Activated CD4-positive, CD25-positive, alpha-beta regulatory T cell treated with anti-CD3 and anti-CD28 coated beads, Interleukin-2, amount 50 U/mL, for 72 hours (primary cell): ENCODE results near the gene MRM3.
"Not testable (repeated sequence)": the region's sequence is repeated elsewhere in the genome, so short reads cannot be mapped to it uniquely, and the experiment has no call there.

Source experiments
- DNase-seq: peaks from one replicate; pipeline ENCODE4 v3.0.0; 2021

Gene MRM3

GRCh38 chr17:797236-797840, 15.2 kb downstream of the MRM3 start:
- DNase-seq = no peak

GRCh38 chr17:798246-798645, 16.1 kb downstream of the MRM3 start:
- no peak for DNase-seq

- DNase-seq = no peak
Measured at GRCh38 chr17:799261-799660, 17.1 kb downstream of the MRM3 start.

GRCh38 chr17:800446-801242, 18.5 kb downstream of the MRM3 start:
- no peak for DNase-seq

GRCh38 chr17:801660-802059, 19.5 kb downstream of the MRM3 start:
- no peak for DNase-seq

GRCh38 chr17:802481-802880, 20.3 kb downstream of the MRM3 start:
- DNase-seq = no peak

- DNase-seq = no peak
Measured at GRCh38 chr17:802901-803881, 21.0 kb downstream of the MRM3 start.

- DNase-seq = no peak
Measured at GRCh38 chr17:804541-805435, 22.6 kb downstream of the MRM3 start.

- DNase-seq = not testable (repeated sequence)
Measured at GRCh38 chr17:805886-806285, 23.7 kb downstream of the MRM3 start.

GRCh38 chr17:806346-806745, 24.2 kb downstream of the MRM3 start:
- DNase-seq = no peak

- no peak for DNase-seq
Measured at GRCh38 chr17:806781-807522, 24.8 kb downstream of the MRM3 start.

GRCh38 chr17:807523-808294, 25.6 kb downstream of the MRM3 start:
- no peak for DNase-seq

GRCh38 chr17:811051-811784, 29.1 kb downstream of the MRM3 start:
- DNase-seq = no peak

- DNase-seq = no peak
Measured at GRCh38 chr17:812638-813204, 30.6 kb downstream of the MRM3 start.

- DNase-seq = no peak
Measured at GRCh38 chr17:814371-814770, 32.2 kb downstream of the MRM3 start.

- no peak for DNase-seq
Measured at GRCh38 chr17:819251-819650, 37.1 kb downstream of the MRM3 start.

GRCh38 chr17:823501-823902, 41.3 kb downstream of the MRM3 start:
- DNase-seq = no peak

GRCh38 chr17:824378-824777, 42.2 kb downstream of the MRM3 start:
- DNase-seq = no peak

GRCh38 chr17:825216-825615, 43.1 kb downstream of the MRM3 start:
- no peak for DNase-seq

GRCh38 chr17:826778-827177, 44.6 kb downstream of the MRM3 start:
- DNase-seq = no peak
